Measurements from ENCODE around the gene CLASP2. TPM values are rescaled to one million over a fixed set of nuclear protein-coding genes. Genes with fewer than 3 reads are reported as not detected.

Gene CLASP2
- total RNA-seq, 4 donors from 2014 or later = 49.5 to 66.5 (median 65.8) TPM

DNA sequence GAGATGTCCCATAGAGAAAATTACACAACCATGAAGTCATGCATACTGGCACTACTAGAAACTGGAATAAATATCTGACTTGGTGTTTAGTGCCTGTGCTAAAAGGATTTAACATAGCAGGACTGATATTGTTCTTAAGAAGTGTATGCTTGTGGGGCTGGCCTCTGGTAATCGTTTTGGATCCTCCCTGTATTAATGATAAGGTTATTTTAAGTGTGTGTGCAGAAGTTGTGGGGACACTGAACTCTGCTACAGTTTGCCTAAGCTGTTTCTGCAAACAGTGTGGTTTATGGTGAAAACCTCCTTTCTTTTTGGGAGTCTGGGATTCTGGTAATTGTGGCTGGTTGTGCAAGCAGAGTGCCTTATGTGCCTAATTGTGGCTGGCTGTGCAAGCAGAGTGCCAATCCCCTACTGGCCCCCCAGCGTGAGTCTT, 120.8 kb downstream of the CLASP2 start:
- TF ChIP-seq, protein P1, sequence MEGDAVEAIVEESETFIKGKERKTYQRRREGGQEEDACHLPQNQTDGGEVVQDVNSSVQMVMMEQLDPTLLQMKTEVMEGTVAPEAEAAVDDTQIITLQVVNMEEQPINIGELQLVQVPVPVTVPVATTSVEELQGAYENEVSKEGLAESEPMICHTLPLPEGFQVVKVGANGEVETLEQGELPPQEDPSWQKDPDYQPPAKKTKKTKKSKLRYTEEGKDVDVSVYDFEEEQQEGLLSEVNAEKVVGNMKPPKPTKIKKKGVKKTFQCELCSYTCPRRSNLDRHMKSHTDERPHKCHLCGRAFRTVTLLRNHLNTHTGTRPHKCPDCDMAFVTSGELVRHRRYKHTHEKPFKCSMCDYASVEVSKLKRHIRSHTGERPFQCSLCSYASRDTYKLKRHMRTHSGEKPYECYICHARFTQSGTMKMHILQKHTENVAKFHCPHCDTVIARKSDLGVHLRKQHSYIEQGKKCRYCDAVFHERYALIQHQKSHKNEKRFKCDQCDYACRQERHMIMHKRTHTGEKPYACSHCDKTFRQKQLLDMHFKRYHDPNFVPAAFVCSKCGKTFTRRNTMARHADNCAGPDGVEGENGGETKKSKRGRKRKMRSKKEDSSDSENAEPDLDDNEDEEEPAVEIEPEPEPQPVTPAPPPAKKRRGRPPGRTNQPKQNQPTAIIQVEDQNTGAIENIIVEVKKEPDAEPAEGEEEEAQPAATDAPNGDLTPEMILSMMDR (IDR thresholded peaks at IDR 0.05; ENCODE audit: low read depth) = no peak

DNA sequence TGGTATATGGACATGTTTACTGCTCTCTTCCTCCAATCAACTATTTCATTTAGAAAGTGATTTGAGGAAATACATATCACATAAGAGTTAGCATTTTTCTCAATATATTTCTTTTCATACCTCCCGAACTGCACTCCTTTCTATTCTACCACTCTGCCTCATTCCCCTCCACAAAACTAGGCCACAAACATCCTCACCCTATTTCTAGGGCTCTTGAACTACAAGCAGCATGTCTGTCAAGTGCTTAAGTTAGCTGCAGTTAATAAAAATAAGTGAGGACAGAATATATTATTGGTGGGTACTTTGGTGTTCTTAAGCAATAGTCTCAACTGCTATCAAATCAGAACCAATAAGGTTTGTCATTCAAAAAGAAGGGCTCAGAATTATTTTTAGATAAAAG, 125.1 kb downstream of the CLASP2 start:
- TF ChIP-seq, protein P1 (IDR thresholded peaks at IDR 0.05; ENCODE audit: low read depth) = no peak

DNA sequence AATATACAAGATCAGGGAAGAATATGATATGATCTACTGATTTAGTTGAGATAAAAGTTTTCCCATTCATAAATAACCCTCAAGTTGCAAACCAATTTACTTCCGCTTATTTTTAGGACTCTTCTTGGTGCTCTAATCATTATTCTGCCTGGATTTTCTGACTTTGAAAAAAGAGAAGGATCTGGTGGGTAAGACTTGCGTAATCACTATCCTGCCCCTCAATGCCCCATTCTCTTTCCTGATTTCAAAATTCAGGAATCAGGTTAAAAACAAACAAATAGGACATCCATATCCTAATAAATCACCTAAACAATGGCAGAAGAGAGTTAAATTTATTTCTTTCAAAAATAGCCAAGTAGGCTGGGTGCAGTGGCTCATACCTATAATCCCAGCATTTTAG, 127.5 kb downstream of the CLASP2 start:
- TF ChIP-seq, protein P1 (IDR thresholded peaks at IDR 0.05; ENCODE audit: low read depth) = no peak

DNA sequence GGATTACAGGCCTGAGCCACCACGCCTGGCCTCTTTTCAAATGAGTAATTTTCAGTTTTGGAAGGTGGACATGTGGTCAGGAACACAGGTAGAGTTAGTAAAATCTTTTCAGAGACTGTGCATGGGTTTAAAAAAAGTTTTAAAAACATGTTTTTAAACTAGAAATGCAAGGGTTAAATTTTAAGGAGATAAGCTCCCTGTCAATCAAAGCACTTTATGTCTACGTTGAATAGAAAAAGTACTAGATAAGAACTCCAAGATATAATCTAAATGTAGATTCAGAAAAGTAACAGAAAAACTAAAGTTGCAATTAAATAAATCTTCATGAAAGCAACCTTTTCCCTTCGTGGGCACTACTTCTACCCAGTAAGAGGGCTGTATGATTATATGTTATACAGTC, 131.7 kb downstream of the CLASP2 start:
- TF ChIP-seq, protein P1 (IDR thresholded peaks at IDR 0.05; ENCODE audit: low read depth) = no peak

GRCh38 chr3:33582234-33582633, 135.8 kb downstream of the CLASP2 start:
- TF ChIP-seq, protein P1 (IDR thresholded peaks at IDR 0.05; ENCODE audit: low read depth) = no peak

DNA sequence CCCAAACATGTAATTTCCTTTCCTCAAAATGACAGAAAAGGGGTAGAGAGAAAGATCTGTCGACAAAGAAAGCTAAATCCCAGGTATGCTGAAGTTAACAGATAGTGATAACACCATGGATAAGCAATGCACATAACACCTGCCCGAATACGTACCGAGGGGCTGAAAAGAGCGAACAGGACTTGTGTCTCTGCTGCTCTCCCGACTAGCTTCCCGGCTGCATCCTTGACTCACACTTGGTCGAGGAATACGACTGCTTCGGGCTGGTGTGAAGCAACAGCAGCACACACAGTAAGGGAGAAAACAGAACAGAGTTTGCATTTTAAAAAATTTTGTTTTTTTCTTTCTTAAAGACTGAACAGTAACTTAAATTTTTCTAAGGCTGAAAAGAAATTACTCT, 136.4 kb downstream of the CLASP2 start:
- TF ChIP-seq, protein P1 (IDR thresholded peaks at IDR 0.05; ENCODE audit: low read depth) = no peak

GRCh38 chr3:33579840-33580239, 138.2 kb downstream of the CLASP2 start:
- TF ChIP-seq, protein P1 (IDR thresholded peaks at IDR 0.05; ENCODE audit: low read depth) = no peak
